HG02642 (cell line): ENCODE data around the gene WNT16.
A peak's percentile ranks its signal among the peaks of the same experiment; 100 is the strongest.
"Not testable (repeated sequence)": the region's sequence is repeated elsewhere in the genome, so short reads cannot be mapped to it uniquely, and the experiment has no call there.

Source experiments
- ATAC-seq: cut with Tn5 transposase; IDR thresholded peaks from one replicate; pipeline ENCODE4 v1.9.1; 2021; ENCODE audit warnings: mild to moderate bottlenecking; ENCODE audit not compliant: unreplicated experiment, poor library complexity

The WNT16 gene

DNA sequence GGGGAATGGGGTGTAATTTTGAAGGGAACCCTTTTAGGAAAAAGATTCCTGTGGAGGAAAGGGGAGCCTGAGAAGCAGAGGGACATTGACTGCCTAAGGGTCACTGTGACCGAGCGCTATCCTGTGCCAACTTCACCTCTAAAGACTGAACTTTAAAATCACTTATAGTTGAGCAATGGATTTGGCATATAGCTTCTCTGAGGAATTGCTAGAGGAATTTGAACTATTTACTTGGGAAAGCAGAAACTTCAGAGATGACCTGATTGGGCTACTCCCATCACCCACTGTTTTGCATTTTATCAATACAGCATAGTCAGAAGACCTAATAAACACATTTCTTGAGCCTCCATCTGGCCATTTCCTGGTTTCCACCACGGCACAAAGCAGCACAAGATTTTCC, 23.7 kb upstream of the WNT16 start:
- no peak for ATAC-seq

DNA sequence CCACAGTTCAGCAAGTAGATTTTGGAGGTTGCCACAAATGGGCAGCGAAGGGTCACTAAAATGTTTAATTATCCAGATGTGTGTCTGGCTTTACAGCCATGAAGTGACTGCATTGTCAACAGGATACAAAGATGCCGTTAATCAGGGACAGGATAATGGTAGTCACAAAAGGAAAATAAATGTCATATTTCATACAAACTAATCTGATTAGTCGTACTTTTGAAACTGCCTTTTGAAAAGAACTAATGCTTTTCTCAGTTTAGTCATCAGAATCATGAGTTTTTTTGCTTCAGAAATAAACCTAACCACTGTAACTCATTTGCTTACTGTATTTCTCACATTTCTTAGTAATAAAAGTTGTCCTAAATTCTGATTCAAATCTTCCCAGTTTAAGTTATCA, 22.2 kb upstream of the WNT16 start:
- ATAC-seq, result no peak

DNA sequence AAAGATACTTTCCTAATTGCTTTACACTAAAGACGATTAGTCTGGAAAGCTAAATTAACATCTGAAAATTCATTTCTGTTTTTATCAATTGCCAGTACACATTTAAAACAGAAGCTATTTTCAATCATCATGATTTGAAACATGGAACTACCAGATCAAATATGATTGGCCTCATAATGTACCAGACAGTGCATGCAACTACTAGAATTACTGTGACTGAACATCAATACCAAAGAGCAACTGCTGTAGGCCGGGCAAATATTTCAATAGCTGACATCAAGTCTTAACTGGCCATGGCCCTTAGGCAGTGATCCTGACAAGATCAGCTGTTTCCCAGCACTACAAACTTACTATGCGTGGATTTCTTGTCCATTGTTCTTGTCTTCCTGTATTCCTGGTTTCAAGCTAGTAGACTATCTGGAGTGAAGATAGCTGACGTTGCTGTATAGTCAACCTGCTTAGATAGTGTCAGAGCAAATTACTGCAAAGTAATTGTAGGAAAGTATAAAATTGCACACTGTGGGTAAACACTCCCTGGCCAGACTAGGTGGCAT, 21.7 kb upstream of the WNT16 start:
- ATAC-seq, result no peak

DNA sequence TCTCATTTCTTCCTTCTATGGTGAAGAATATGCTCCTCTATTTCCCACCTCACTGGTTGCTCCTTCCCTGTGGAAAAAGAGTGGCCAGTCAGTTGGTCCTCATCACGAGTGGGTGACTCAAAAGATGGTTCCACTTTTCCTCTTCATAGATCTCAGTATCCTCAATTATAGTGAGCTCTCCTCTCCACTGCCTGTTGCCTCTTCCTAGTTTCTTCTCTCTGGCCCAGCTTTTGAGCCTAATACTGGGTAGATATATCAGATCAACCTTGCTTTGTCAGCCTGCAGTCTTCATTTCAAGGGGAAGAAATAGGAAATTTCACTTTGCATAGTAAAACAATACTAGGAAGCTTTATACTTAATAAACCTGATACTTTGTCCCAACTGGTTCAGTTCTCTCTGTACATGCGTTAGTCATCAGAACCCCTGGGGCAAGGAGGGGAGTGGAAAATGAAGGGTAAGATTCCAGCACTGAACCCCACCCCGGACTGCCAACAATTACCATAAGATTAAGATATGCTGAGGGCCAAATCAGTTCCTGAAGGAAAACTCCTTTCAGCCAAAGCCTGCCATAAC, 15.5 kb upstream of the WNT16 start:
- ATAC-seq, result peak; percentile 7

DNA sequence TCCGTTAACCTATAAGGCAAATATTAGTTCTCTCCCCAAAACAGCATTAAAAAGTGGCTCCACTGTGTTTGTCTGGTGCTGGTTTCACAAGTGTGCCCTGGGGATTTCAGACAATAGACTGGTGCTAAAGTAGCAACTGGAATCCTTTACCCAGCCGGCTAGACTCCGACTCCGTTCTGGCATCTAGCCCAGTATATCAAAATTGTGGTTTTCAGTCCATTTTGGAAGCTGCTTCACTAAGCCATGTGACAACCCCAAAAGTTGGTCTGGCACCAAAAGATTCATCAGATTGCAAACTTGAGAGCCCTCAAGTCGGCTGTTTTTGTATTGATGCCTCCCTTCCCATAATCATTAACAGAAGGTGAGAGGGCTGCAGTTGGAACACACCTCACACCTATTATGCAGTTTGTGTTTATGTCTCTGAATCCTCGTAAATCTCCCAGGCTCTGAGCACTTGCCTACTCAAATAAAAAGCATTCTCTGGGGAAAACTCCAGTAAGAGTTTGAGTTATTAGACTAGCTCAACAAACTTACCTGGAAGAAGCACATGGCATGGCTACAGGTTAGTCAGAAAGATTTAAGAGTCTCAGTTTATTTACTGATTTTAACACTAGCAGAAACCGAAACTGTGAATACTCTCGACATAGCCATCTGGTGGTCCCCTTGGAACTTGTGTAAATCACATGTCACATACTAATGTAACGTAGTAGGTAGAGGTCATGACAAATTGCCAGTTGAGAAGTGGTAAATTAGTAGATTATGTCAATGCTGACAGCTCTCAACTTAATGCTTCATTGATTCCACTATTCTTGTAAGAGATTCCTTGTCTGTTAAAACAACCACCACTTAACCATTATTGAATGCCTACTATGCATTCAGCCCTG, 14.8 kb upstream of the WNT16 start:
- peak; percentile 92 for ATAC-seq

DNA sequence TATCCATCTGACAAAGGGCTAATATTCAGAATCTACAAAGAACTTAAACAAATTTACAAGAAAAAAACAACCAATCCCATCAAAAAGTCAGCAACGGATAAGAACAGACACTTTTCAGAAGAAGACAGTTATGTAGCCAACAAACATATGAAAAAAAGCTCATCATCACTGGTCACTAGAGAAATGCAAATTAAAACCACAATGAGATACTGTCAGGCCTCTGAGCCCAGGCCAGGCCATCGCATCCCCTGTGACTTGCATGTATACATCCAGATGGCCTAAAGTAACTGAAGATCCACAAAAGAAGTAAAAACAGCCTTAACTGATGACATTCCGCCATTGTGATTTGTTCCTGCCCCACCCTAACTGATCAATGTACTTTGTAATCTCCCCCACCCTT, 13.6 kb upstream of the WNT16 start:
- not testable (repeated sequence) for ATAC-seq

DNA sequence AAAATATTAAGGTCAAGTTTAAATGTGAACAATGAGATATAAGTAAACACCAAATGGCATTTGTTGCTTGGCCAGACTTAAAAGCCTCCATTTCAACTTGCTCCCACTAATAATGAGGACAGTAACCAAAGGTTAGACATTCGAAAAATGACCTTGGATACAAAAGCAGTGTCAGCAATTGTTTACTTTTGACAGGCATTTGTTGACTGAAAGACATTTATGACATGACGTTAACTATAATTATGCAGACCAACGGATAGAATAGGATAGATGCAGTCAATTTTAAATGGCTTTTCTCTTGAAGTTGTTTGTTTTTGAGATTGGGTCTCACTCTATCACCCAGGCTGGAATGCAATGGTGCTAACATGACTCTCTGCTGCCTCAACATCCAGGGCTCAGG, 6.3 kb upstream of the WNT16 start:
- no peak for ATAC-seq

DNA sequence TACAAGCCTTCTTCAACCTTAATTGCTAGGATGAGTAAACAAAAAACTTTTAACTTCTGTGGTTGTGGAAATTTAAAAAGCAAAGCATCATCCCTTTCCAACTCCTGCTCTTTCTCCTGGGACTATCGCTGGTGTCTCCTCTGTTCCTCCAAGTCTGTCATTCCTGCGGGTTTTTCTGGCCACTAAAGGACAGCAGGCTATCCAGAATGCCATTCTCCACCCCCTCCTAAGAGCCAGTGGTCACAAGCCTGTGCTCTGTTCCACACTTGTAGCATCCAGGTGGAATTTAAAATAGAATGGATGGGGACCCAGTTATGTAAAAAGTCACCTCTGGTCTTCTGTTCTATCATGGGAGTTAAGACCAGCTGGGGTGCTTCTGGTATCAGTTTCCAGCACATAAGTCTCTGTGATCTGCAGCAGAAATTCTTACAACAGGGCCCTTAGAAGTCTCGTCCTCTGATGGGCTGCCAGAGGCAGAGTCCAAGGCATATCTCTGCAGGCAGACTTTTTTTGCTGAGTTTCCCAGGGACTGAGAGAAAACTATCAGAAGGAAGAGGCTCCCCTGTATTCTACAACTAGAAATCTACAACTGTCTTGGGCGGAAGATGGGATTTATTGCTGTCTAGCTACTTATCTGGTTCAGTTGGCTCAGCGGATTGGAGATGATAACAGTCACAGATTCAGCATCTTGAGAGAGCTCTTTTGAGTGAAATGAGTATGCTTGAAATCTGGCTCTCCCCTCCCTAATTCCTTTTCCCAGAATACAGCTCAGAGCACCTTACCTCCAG, 5.1 kb upstream of the WNT16 start:
- ATAC-seq, result no peak

DNA sequence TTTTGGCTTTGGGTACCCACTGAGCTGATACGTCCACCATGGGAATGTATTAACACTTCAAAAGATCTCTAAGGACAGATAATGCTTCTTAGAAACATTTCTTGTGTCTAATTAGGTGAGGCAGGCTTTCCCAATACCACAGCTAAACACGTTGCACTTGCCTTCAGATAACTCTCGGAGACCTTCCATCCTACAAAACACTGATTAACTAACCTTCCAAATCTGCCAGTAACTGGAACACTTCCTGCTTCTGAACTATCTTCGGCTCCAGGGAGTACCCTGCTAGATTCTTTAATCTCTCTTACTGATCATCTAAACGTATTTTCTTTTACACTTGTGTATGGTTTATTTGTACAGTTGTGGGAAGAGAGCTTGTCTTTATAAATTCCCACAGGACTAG, 1.1 kb upstream of the WNT16 start:
- ATAC-seq, result no peak

DNA sequence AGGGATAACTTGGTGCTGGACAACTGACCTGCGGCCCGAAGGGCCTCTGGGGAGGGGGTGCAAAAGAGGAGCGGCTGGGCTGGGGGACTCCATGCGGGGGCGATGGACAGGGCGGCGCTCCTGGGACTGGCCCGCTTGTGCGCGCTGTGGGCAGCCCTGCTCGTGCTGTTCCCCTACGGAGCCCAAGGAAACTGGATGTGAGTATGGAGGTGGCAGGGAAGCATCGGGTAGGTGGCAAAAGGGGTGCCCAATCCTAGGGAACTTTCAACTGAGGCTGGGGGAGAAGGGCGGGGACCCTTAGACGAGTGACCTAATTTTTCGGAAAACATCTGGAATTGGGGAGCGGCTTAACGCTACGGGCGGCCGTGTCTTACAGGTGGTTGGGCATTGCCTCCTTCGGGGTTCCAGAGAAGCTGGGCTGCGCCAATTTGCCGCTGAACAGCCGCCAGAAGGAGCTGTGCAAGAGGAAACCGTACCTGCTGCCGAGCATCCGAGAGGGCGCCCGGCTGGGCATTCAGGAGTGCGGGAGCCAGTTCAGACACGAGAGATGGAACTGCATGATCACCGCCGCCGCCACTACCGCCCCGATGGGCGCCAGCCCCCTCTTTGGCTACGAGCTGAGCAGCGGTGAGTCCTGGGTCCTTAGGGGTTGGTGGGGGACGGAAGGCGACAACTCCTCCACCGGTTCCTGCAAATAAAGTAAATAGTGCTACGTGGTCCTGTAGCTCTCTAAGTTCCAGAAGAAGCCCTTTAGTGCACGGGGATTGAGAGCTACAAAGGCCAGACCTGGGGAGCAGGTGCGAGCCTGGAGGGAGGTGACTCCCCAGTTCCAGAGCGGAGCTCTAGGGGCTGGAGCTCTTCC, 622 bp downstream of the WNT16 start:
- peak; percentile 78 for ATAC-seq

DNA sequence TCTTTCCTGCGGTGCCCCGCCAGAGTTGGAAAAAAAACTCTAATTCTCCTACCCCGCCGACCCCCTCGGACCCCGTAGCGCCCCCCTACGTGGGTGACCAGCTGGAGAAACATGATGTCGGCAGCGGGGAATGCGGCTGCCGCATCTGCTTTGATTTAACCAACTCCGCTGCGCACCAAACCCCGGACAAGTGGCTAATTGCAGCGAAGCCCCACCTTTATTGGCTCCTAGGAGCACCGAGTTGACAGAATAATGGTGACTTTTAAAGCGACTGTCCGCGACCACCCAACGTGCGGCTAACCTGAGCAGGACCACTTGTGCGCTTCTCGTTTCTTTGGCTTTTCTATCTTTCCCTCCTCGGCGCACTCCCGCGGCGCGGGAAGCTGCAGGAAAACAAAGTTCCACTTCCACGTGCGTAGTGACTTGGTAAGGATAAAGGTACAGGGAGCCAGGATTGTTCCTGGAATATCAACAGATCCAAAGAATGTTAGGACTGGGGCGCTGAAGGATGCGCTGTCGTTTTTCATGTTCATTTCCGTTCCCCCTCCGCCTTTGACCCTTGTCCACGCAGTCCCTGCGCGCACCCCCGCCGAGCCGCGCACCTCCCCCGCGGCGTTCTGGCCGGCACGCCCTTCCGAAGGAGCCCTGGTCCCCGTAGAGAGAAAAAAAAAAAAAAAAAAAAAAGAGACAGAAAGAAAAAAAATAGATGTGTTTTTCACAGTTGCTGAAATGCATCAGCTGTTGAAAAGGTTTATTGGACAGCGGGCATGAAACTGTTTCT, 1.4 kb downstream of the WNT16 start:
- ATAC-seq, result peak; percentile 29

DNA sequence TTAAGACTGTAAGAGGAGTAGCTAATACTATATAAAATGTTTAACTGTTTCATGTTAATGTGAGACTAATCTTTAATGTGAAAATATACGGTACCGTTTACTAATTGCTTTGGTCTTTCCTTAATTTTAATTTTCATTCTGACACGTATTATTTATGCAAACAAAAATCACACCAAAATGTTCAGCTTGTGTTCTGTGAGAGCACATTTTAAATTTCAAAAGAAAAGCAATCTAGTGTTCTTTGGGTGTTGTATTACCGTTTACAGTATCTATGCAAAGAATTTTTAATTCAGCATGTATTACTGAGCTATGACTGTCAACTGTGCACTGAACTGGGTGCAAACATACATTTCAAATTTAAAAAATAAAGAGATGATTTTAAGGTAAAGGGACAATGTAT, 2.2 kb downstream of the WNT16 start:
- ATAC-seq, result no peak

DNA sequence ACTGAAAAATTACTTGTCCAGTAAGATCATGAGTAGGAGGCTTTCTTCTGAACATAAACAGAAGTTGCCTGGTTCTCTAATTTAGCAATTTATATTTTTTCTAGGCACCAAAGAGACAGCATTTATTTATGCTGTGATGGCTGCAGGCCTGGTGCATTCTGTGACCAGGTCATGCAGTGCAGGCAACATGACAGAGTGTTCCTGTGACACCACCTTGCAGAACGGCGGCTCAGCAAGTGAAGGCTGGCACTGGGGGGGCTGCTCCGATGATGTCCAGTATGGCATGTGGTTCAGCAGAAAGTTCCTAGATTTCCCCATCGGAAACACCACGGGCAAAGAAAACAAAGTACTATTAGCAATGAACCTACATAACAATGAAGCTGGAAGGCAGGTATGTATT, 2.8 kb downstream of the WNT16 start:
- ATAC-seq, result no peak

DNA sequence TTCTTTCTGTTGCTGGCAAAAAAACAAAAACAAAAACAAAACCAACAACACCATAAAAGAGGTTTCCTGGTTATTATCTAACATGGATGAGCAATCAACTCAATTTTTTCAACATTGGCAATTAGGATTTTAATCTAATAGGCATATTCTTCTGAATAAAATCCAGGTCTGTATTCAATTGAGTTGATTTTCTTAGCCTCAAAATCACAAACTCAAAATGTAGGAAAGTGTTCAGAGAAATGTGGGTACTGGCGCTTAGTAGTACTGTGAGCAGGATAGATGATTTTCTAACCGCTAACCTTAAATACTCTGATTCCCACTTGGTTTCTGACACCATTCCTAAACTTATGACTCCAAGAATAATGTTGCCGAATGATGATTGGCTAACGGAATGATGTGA, 5.6 kb downstream of the WNT16 start:
- no peak for ATAC-seq

DNA sequence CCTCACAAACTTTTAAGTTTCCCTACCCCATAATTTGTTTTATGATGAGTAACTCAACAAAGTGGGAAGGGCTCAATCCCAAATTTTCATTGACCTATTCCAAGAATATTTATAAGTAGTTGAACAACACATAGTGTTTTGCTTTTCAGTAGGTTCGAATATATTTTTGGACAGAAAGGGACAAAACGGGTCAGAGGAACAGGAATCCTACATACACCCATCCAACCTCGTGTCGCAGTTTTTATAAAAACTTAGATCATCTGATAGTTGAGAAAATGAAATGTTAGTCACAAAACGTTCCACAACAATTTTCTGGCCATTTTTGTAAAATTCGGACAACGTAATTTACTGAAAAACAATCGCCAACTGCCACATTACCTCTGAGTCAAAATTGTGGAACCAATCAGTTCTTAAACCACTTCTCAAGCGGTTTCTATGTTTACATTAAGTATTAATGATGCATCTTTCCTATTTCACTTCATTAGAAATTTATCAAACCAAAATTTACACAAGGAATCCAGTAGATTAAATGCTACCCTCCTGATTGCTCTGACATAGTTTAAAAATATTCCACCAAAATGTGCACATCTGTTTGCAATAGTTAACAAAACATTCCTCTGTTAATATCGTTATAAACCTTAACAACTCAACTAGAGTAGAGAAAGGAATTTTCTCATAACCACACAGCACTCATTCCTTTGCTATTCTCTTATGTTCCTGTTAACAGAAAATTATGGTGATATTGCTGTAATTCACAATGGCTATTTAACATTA, 6.3 kb downstream of the WNT16 start:
- no peak for ATAC-seq

DNA sequence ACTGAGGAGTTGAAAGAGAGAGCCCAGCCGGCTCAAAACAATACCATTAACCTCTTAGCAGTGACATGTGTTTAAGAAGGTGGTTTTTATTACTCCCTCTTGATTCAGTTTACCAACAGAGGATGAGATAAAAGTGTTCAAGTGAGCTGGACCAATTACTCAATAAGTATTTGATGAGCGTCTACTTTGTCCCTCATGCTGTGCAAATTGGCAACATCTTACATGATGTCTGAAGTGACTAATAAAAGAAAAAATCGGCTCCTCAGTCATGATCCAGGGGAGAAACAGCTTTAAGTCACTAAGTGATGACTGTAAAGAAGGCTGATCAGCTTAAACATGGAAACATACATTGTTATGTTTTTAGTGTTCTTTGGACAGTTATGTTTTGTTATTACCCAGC, 7.8 kb downstream of the WNT16 start:
- no peak for ATAC-seq

DNA sequence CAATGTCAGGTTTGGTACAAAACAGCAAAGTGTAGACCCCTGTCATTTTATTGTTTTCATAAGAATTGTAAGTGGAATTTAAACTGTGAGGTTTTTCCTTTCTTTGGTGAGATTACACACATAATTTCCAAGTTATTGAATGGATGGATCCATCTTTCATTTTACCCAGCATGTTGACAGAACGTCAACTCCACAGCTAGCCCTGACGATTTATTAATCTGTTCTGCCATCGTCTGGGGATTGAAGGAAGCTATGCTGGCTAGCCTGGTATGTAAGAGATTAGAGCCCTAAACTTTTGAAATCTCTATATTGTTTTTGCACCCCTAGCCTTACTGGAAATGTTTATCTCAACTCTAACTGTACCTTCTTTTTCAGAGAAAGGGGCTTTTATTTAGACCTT, 8.6 kb downstream of the WNT16 start:
- ATAC-seq, result no peak

DNA sequence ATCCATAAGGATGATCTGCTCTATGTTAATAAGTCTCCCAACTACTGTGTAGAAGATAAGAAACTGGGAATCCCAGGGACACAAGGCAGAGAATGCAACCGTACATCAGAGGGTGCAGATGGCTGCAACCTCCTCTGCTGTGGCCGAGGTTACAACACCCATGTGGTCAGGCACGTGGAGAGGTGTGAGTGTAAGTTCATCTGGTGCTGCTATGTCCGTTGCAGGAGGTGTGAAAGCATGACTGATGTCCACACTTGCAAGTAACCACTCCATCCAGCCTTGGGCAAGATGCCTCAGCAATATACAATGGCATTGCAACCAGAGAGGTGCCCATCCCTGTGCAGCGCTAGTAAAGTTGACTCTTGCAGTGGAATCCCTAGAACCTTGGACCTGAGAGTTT, 10.3 kb downstream of the WNT16 start:
- ATAC-seq, result no peak

DNA sequence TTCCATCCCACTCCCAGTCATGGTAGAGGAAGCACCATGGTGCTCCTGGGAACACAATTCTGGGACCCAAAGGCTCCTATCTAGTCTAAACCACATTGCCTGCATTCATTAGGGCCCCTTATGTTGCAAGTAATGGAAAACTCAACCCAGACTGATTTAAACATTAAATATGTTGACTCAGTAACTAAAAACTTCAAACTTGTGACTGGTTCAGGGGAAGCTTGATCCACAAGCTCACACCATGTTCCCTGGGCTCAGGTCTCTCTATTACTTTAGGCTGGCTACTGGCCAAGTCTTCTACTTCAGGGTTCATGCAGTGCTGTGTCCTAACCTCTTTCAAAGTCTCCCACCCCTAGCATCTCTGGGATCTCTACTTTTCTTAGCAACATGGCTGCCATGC, 13.1 kb downstream of the WNT16 start:
- ATAC-seq, result no peak
